NCI-H1417 (cell line): Measurements from ENCODE around the gene CRIM1.

Experiments
- DNase-seq, 3 experiments: peaks; one replicate each; lab custom pipeline; 2025; lab: John Stamatoyannopoulos, UW

CRIM1 gene

DNA sequence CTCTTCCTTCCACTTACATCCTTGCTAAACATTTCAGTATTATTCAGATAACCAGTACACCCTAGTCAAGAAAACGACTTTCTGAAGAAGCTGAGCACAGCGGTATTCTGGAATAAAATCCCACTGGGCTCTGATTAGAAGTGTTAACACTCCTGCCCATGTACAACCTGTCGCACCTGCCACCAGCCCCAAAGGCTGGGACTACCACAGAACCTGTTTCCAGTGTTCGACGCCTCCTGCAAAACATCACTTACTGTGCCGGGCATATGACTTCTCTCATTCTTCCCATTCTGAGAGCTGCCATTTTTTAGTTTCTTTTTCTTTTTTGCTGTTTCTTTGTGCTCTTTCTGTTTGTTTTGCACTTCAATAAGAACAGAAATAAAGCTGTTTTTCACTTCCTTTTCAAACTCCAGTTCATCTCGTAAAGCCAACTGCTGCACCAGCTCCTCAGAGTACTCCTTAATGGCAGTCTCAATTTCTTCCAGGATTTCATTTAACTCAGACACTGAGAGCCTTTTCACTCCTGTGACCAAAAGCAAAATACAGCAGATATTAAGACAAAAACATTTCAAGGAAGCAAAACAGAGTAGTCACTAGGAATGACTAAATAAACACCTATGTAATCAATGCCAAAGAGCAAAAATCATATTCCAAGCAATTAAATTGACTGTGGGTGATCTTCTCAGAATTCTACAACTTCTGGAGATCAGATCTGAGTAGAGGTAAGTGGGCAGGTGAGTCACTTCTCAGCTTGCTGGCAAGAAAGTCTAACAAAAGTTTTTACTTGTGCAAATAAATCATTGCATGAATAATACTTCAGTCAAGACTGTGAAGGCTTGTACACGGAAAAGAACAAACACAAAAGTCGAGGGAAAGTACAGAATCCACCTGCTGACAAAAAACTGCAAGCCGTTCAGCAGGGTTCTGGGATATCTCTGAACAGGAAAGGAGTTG, 223.0 kb downstream of the CRIM1 start:
- no peak for DNase-seq

DNA sequence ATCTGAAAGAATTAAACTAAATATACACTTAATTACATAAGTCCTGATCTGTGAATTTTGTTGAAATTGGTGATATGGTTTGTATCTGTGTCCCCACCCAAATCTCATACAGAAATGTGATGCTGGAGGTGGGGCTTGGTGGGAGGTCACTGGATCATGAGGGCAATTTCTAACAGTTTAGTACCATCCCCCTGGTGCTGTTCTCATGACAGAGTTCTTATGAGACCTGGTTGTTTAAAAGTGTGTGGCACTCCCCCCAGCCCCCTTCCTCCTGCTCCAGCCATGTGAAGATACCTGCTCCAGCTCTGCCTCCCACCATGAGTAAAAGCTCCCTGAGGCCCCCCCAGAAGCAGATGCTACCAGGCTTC, 223.7 kb downstream of the CRIM1 start:
- DNase-seq = no peak

DNA sequence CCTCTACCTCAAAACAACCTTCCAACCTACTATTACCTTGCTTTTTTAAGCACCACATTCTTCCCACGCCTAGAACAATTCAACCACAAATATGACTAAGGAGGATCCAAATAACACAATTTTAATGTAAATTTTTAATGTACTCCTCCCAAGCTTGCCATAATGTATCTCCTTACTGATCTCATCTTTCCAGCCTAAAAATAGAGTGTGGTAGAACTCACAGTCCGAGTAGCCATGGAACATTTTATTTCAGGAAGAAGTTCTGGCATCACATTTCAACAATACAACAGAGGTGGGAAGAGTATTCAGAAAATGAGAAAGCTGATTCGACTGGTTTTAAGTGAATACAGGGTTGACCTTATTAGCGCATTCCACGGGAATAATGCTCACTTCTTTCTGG, 227.0 kb downstream of the CRIM1 start:
- no peak for DNase-seq

DNA sequence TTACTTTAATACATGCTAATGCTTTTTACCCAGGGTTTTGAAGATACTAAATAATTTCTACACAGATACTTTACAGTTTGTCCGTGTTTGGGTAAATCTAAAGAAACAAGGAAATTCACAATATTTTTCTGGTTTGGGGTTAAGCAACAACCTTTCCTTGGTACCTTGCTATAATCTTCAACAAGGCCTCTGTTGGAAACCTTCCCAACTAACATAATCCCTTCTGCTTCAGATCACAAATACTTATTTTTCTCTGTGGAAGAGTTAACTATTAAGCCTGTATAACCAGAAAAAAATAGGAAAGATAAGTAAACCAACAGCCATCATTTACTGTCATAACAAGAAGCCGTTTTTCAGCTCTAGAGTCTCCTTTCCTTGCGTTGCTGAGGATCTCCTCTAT, 227.4 kb downstream of the CRIM1 start:
- DNase-seq = no peak

DNA sequence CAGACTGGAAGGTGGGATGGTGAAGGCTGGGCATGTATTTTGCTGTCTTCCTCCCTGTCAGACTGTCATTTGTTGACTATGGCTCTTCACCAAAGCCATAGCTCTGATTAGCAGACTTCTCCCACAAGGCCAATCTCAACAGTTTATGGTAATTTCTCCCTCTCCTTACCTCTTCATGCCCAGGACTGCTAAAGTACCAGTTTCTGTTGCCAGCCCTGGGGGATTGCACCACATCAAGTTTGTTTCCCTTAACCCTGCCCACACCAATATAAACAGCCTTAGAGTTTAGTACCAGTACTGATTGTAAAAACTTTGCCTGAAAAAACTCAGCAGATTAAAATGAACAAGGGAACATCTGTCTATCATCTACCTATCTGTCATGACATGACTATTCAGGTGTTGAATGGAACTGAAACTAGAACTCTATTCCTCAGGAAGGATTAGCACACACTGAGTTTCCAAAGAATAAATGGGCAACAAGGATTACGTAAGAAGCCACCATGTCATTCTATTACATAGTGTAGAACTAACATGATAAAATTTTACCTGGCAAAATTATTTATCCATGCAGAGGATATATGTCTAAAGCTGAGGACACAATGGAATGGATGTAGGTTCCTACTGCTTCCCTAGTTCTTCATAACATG, 228.7 kb downstream of the CRIM1 start:
- DNase-seq = no peak

DNA sequence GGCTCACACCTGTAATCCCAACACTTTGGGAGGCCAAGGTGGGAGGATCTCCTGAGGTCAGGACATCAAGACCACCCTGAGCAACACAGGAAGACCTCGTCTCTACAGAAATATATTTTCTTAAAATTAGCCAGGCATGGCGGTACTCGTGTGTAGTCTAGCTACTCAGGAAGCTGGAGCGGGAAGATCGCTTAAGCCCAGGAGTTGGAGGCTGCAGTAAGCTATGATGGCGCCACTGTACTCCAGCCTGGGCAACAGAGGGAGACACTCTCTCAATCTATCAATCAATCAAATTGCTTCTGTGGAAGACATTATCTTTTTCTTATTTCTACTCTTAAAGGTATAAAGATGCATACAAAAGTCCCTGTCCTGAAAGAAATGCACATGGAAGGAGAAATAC, 231.1 kb downstream of the CRIM1 start:
- DNase-seq = no peak

DNA sequence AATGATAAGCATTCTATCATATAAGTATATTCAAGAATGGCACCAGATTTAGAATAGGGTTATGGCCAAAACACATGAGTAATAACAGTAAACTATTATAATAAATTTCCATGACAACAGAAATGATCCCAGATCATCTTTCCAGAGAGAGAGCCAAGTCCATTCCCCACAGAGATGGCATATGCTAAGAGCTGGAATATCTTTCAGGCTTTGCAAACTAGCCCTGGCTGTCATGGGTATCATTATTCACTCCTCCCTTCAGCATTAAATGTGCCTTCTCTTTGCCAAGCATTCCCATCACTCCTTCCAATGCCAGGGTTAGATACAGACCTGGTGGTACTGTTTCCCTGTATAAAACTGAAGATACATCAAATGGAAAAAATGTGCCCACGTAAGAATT, 231.5 kb downstream of the CRIM1 start:
- no peak for DNase-seq

DNA sequence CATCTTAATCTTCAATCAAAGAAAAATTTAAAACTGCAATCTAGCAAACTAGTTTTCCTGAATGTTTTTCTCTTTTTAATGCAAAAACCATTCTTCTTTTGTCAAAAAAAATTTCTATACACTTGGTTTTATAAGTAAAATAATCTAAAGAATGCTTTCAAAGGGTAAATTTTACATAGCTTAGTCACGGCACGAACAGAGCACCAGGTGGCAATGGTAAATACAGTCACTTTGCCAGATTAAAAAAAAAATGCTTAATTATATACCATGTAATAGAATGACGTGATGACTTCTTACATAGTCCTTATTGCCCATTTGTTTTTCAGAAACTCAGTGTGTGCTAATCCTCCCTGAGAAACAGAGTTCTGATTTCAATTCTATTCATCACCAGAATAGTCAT, 232.0 kb downstream of the CRIM1 start:
- peak in 1 of 3 experiments; percentile 44 for DNase-seq

DNA sequence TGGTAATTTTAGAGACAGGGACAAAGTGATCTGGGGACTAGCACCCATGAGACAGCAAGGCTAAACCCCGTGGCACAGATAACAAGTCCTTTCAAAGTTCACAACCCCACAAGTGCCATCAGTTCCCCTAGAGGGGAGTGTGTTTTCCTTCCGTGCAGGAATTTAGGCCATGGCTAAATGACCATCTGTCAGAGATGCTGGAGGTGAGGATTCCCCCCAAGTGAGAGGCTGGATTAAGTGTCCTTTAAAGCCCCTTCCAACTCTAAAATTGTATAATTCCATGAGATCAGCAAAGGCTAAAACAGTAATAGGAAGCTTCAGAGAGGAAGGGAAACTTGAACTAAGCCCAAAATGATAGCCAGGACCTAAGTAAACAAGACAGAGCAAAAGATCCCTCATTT, 233.7 kb downstream of the CRIM1 start:
- DNase-seq = no peak

DNA sequence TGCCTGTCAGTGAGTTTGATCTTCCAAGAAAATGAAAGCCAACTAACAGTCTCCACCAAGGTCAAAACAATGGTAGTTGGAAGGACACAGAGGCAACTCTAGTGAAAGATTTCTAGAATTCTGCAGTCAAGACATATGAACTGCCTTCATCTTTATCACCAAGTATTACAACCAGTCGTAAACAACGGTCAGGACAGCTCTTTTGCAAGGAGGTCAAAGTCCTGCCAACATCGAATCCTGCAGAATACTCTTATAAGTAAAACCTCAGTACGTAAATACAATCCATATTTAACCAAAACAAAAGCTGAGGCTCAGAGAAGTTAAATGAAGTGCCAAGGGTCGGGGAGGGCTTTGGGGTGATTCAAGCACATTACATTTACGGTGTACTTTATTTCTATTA, 239.3 kb downstream of the CRIM1 start:
- no peak for DNase-seq

DNA sequence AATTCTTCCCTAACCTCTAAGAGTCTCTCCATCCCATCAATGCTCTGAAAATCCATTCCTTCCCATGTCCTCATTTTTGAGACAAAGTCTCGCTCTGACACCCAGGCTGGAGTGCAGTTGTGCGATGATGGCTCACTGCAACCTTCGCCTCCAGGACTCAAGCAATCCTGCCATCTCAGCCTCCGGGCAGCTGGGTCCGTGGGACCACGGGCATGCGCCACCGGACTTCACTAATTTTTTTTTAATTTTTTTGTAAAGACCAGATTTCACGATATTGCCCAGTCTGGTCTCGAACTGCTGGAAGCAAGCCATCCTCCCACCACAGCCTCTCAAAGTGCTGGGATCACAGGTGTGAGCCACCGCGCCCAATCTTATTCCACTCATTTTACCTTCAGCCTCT, 240.8 kb downstream of the CRIM1 start:
- DNase-seq = no peak

DNA sequence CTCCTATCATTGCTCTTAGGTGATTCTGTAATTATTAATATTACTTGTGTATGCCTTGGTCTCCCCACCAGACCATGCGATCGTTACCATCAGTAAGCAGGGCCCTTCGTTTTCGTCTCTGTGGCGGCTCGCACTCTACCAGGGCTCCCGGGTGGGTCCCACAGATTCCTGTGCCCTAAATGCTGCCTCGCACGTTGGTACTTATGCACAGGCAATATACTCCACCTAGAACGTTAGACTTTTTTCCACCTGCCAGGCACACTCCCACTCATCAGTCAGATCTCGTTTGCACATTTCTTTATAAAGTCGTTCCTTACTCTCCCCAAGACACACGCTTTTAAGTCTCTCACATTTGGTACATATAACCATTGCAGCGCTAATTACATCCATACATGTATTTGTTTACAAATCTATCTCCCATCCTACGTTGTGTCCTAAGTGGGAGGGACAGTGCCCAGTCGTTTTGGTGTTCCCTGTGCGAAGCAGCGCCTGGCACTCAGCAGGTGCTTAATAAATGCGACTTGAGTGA, 241.5 kb downstream of the CRIM1 start:
- DNase-seq = no peak

DNA sequence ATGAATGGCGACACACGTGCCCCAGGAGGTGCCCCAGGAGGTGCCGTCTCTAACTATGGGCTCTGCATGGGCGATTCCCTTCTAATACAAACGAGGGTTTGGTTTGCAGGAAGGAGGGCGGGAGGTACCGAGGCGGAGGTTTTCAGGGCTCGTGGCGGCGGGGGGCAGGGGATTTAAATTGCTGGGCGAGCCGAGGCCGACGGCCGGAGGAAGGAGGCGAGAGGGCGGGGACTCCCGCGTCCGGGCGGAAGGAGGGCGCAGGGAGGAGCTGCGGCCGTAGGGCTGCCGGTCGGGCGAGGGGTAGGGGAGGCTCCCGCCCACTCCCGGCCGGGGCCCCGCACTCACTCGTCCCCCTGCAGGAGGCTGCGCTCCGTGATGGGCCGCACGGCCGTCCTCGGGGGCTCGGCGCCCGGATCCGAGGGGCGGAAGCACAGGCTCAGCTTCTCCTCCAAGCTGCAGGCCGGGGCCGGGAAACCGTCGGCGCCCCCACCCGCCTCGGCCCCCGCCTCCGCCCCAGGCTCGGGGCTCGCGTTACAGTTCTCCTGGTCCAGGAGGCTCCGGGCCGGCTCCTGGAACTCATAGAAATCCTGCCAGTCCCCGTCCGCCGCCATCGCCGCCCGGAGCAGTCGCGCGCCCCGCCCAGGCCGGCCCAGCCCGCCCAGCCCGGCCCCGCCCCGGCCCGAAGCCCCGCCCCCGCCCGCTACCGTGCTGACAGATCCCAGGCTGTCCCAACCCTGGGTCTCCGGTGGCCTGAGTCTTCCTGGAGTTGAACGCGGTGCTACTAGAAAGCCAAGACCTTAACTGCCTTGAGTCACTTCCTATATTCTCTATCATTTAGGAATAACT, 242.2 kb downstream of the CRIM1 start, which contains the start of gene FEZ2:
FEZ2 (minus strand) TSS at position 637 of the 846 bp plus-strand sequence; CDS start at position 611, 26 bp downstream.
- DNase-seq = peak; percentile 56 to 84 (median 75)
